Ishikawa (cell line): ENCODE results near the gene SLC30A5.

ENCODE experiments used
- CEBPB ChIP-seq: IDR thresholded peaks from 2 replicates; pipeline ENCODE4 v1.6.1; 2012
- CREB1 ChIP-seq: IDR thresholded peaks from 2 replicates; pipeline ENCODE4 v1.6.1; 2012; ENCODE audit warnings: low read depth
- EGR1 ChIP-seq: IDR thresholded peaks from 2 replicates; pipeline ENCODE4 v1.6.1; 2012
- EP300 ChIP-seq: IDR thresholded peaks from 2 replicates; pipeline ENCODE4 v1.6.1; 2012; ENCODE audit warnings: borderline replicate concordance
- FOXM1 ChIP-seq: IDR thresholded peaks from 2 replicates; pipeline ENCODE4 v1.6.1; 2012; ENCODE audit warnings: low read depth, borderline replicate concordance
- NFIC ChIP-seq: IDR thresholded peaks from 2 replicates; pipeline ENCODE4 v1.6.1; 2012
- RAD21 ChIP-seq: IDR thresholded peaks from 2 replicates; pipeline ENCODE4 v1.6.1; 2012; ENCODE audit warnings: low read depth
- TAF1 ChIP-seq: IDR thresholded peaks from 2 replicates; pipeline ENCODE4 v1.6.1; 2012; ENCODE audit warnings: low read depth, mild to moderate bottlenecking
- TCF12 ChIP-seq: IDR thresholded peaks from 2 replicates; pipeline ENCODE4 v1.6.1; 2012; ENCODE audit warnings: low read depth
- TEAD4 ChIP-seq: IDR thresholded peaks from 2 replicates; pipeline ENCODE4 v1.6.1; 2012
- YY1 ChIP-seq: IDR thresholded peaks from 2 replicates; pipeline ENCODE4 v1.6.1; 2012; ENCODE audit warnings: low read depth
- ZBTB7A ChIP-seq: IDR thresholded peaks from 2 replicates; pipeline ENCODE4 v1.6.1; 2012; ENCODE audit warnings: low read depth
- TF ChIP-seq, protein P1 (sequence below): IDR thresholded peaks from 2 replicates; pipeline ENCODE4 v1.6.1; 2012; ENCODE audit warnings: low read depth, mild to moderate bottlenecking
- TF ChIP-seq, protein P2 (sequence below): IDR thresholded peaks from 2 replicates; pipeline ENCODE4 v1.6.1; 2012
- TF ChIP-seq, protein P3 (sequence below): IDR thresholded peaks from 2 replicates; pipeline ENCODE4 v1.6.1; 2012

The SLC30A5 gene

DNA sequence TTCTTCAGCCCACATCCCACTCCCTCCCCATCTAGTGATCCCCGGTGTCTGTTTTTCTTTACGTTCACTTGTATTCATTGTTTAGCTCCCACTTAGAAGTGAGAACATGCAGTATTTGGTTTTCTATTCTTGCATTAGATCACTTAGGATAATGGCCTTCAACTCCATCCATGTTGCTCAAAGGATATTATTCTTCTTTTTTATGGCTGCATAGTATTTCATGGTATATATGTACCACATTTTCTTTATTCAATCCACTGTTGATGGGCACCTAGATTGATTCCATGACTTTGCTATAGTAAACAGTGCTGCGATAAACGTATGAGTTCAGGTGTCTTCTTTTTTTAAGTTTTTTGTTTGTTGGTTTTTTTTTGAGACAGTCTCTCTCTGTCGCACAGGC is 44.0 kb downstream of the SLC30A5 start:
- TF ChIP-seq YY1 (no peak), TAF1 (no peak), EP300 (no peak), CEBPB (no peak), NFIC (no peak), CREB1 (no peak), ZBTB7A (no peak), TCF12 (no peak), RAD21 (no peak), FOXM1 (no peak), EGR1 (no peak), TEAD4 (no peak)
- TF ChIP-seq, protein P1, sequence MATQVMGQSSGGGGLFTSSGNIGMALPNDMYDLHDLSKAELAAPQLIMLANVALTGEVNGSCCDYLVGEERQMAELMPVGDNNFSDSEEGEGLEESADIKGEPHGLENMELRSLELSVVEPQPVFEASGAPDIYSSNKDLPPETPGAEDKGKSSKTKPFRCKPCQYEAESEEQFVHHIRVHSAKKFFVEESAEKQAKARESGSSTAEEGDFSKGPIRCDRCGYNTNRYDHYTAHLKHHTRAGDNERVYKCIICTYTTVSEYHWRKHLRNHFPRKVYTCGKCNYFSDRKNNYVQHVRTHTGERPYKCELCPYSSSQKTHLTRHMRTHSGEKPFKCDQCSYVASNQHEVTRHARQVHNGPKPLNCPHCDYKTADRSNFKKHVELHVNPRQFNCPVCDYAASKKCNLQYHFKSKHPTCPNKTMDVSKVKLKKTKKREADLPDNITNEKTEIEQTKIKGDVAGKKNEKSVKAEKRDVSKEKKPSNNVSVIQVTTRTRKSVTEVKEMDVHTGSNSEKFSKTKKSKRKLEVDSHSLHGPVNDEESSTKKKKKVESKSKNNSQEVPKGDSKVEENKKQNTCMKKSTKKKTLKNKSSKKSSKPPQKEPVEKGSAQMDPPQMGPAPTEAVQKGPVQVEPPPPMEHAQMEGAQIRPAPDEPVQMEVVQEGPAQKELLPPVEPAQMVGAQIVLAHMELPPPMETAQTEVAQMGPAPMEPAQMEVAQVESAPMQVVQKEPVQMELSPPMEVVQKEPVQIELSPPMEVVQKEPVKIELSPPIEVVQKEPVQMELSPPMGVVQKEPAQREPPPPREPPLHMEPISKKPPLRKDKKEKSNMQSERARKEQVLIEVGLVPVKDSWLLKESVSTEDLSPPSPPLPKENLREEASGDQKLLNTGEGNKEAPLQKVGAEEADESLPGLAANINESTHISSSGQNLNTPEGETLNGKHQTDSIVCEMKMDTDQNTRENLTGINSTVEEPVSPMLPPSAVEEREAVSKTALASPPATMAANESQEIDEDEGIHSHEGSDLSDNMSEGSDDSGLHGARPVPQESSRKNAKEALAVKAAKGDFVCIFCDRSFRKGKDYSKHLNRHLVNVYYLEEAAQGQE = no peak
- TF ChIP-seq, protein P2, sequence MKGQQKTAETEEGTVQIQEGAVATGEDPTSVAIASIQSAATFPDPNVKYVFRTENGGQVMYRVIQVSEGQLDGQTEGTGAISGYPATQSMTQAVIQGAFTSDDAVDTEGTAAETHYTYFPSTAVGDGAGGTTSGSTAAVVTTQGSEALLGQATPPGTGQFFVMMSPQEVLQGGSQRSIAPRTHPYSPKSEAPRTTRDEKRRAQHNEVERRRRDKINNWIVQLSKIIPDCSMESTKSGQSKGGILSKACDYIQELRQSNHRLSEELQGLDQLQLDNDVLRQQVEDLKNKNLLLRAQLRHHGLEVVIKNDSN = no peak
- TF ChIP-seq, protein P3, sequence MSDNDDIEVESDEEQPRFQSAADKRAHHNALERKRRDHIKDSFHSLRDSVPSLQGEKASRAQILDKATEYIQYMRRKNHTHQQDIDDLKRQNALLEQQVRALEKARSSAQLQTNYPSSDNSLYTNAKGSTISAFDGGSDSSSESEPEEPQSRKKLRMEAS = no peak

DNA sequence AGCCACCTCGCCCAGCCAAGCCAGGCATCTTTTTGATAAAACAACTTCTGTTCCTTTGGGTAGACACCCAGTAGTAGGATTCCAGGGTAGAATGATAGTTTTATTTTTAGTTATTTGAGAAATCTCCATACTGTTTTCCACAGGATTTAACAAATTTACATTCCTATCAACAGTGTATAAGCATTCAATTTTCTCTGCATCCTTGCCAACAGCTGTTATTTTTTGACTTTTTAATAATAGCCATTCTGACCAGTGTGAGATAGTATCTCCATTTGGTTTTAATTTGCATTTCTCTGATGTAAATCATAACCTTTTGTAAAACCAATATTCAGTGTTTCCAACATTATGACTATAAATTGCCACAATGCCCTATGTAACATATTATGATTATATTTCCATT is 45.0 kb downstream of the SLC30A5 start:
- TF ChIP-seq FOXM1 = no peak
- no peak for TF ChIP-seq RAD21
- no peak for TF ChIP-seq CREB1
- TF ChIP-seq CEBPB = no peak
- TF ChIP-seq, protein P2 = no peak
- TF ChIP-seq EGR1 = no peak
- TF ChIP-seq YY1 = no peak
- TF ChIP-seq TEAD4 = no peak
- TF ChIP-seq, protein P1 = no peak
- TF ChIP-seq NFIC = no peak
- TF ChIP-seq ZBTB7A = no peak
- TF ChIP-seq TCF12 = no peak
- TF ChIP-seq, protein P3 = no peak
- TF ChIP-seq EP300 = no peak
- no peak for TF ChIP-seq TAF1

DNA sequence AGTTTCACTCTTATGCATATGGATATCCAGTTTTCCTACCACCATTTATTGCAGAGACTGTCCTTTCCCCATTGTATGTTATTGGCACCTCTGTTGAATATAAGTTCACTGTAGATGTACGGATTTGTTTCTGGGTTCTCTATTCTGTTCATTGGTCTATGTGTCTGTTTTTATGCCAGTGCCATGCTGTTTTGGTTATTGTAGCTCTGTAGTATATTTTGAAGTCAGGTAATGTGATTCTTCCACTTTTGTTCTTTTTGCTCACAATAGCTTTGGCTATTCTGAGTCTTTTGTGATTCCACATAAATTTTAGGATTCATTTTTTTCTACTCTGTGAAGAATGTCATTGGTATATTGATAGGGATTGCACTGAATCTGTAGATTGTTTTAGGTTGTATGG is 47.0 kb downstream of the SLC30A5 start:
- TF ChIP-seq CREB1 (no peak), TEAD4 (no peak), FOXM1 (no peak), CEBPB (no peak)

DNA sequence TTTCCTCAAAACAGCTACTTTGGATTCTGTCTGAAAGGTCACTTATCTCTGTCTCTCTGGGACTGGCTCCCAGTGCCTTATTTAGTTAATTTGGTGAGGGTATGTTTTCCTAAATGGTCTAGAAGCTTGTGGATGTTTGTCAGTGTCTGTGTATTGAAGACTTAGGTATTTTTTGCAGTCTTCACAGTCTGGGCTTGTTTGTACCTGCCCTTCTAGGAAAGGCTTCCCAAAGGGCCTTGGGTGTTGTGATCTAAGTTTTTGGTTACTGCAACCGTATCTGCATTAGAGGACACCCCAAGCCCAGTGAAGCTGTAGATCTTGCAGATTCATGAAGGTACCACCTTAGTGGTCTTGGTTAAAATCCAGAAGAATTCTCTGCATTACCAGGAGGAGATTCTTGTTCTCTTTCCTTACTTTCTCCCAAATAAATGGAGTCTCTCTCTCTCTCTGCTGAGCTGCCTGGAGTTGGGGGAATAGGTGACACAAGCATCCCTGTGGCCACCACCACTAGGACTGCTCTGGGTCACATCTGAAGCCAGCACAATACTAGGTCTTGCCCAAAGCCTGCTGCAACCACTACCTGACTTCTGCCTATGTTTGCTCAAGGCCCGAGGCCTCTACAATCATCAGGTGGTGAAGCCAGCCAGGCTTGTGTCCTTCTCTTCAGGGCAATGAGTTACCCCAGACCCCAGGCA is 55.3 kb downstream of the SLC30A5 start:
- TF ChIP-seq, protein P2 = no peak
- TF ChIP-seq YY1 = no peak
- TF ChIP-seq RAD21 = no peak
- TF ChIP-seq CREB1 = no peak
- TF ChIP-seq, protein P3 = no peak
- TF ChIP-seq TEAD4 = no peak
- TF ChIP-seq EGR1 = no peak
- TF ChIP-seq TAF1 = no peak
- TF ChIP-seq CEBPB = no peak

DNA sequence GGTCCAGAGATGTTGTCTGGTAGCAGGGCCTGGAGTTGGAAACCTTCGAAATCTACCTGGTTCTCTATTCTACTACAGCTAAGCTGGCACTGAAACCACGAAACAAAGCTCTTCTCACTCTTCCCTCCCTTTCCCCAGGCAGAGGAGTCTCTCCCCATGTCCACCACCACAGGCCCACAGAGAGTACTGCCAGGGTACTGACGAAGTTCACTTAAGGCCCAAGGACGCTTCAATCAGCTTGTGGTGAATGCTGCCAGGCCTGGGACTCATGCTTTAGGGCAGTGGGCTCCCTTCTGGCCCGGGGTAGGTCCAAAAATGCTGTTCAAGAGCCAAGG is 55.8 kb downstream of the SLC30A5 start:
- TF ChIP-seq, protein P2 = no peak
- no peak for TF ChIP-seq TCF12
- TF ChIP-seq FOXM1 = no peak
- no peak for TF ChIP-seq ZBTB7A
- TF ChIP-seq EP300 = no peak
- no peak for TF ChIP-seq CREB1
- TF ChIP-seq YY1 = no peak
- TF ChIP-seq TEAD4 = no peak
- no peak for TF ChIP-seq RAD21
- TF ChIP-seq TAF1 = no peak
- TF ChIP-seq CEBPB = no peak
- TF ChIP-seq, protein P3 = no peak
- TF ChIP-seq, protein P1 = no peak
- no peak for TF ChIP-seq EGR1
- no peak for TF ChIP-seq NFIC
